ENCODE data around the gene CYFIP2. TPM values are rescaled to one million over a fixed set of nuclear protein-coding genes. Genes with fewer than 3 reads are reported as not detected.

Gene CYFIP2
- polyA plus RNA-seq, 4 donors, result 101 to 138 (median 116) TPM

DNA sequence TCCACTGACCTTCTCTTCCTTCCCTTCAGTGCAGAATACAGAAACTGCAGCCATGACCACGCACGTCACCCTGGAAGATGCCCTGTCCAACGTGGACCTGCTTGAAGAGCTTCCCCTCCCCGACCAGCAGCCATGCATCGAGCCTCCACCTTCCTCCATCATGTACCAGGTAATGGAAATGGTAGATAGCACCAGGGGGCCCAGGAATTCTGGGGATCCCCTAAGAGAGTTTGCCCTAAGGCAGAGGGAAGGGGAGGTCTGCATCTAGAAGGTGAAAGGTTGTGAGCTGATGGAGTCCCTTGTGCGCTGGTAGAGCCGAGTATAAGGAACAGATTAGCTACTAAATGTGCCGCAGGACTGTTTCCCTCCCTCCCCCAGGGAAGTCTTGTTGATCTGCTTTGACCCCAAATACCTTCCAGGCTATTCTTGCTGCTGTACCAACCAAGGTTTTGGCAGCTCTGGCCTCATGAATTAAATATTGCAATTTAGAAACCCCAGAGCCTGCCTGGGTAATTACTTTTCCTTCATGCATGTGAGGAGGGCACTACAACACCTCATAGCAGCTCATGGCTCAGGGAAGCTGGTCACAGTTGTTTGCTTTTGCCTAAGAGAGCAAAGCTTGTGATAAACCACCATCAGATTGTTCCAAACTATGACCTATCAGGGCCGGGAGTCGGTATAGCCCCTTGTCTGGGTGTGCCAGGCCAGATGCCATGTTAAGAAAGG, 19.6 kb downstream of the CYFIP2 start:
- DNase-seq (ENCODE audit: low read depth in 4 of 4, low spot score in 2 of 4), result no peak

DNA sequence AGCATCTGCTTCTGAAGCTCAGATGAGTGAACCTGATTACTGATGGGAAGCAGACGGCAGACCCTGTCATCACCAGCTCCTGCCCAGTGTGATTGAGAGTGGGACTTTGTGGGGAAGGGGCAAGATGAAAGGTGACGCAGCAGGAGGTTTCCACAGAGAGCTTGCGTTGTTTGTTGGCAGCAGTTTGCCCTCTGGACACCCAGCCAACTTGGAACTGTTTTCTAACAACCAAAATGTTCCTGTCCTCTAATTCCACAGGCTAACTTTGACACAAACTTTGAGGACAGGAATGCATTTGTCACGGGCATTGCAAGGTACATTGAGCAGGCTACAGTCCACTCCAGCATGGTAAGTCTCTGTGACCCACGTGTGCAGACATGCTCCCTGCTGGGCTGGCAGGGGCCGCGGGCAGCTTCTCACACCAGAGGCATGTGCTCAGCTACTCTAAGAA, 20.9 kb downstream of the CYFIP2 start:
- no peak for DNase-seq (ENCODE audit: low read depth in 4 of 4, low spot score in 2 of 4)

DNA sequence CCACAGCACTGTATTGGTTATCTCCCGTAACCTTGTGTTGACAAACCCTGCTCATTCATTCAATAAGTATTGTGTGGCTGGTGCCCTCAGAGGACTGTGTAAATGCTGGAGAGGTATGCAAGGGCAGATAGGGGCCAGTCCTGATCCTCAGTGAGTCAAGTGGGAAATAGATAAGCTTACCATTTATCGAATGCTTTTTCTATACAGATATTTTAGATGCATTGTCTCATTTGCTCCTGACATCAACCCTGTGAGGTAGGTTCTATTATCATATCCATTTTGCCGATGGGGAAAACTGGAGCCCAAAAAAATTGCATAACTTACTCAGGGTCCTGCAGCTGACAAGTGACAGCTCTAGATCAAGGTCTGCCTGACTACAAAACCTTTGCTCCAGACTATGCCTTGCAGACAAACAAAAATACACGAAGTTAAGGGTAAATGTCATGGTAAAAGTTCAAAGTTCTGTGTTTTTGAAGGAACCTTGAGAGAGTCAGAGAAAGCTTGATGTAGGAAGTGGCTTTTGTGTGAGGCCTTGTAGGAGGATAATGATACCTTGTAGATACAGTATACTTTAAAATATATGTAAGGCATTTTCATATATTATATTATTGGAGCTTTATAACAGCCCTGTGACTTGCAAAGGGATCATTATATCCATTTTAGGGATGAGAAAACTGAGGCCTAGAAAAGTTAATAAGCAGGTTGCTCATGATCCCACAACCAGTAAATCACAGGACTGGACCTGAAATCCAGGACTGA, 22.7 kb downstream of the CYFIP2 start:
- no peak for DNase-seq (ENCODE audit: low read depth in 4 of 4, low spot score in 2 of 4)

DNA sequence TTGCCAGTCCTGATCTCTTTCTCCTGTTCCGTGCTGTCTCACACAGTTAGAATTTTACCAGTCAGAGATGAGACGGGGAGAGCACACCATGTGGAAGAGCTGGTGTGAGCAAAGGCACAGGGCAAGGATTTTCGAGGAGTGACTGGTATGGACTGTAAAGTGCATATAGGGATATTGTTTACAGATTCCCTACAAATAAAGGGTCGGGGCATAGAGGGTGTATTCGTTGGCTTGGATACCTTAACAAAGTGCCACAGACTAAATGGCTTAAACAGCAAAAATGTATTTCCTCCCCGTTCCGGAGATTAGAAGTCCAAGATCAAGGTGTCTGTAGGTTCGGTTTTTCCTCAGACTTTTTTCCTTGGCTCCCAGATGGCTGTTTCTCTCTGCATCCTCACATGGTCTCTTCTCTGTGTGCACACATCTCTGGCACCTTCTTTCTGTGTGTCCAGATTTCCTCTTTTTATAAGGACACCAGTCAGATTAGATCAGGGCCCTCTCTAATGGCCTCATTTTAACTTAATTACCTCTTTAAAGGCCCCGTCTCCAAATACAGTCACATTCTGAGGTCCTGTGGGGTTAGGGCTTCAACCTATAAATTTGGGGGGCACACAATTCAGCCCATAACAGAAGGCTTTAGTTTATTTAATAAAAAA, 23.4 kb downstream of the CYFIP2 start:
- DNase-seq (ENCODE audit: low read depth in 4 of 4, low spot score in 2 of 4), result no peak

DNA sequence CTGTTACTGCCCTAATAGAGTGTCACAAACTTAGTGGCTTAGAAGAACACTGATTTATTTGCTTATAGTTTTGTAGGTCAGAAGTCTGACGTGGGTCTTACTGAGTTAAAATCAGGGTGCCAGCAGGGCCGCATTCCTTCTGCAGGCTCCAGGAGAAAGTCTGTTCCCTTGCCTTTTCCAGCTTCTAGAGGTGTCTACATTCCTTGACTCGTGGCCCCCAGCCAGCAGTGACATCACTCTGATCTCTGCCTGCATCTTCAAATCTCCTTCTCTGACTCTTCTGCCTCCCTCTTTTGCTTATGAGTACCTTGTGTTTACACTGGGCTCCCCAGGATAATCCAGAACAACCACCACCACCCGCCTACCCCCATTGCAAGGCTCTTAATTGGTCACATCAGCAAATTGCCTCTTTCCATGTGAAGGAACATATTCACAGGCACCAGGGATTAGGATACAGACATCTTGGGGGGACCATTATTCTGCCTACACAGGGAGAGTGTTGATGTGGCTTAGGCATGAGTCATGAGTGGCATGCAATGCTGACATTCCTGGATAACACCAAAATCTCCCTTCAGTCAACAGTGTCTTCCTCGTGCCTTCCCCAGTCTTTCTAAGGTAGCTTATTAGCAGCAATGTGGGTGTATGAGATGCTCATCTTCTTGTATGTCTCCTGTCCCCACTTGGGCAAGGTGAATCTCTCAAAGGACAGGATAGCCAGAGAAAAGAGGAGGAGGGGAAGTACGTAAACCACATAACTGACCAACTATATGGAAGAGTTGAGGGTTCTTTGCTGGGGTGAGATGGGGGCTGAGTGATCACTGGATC, 24.4 kb downstream of the CYFIP2 start:
- DNase-seq (ENCODE audit: low read depth in 4 of 4, low spot score in 2 of 4), result no peak

DNA sequence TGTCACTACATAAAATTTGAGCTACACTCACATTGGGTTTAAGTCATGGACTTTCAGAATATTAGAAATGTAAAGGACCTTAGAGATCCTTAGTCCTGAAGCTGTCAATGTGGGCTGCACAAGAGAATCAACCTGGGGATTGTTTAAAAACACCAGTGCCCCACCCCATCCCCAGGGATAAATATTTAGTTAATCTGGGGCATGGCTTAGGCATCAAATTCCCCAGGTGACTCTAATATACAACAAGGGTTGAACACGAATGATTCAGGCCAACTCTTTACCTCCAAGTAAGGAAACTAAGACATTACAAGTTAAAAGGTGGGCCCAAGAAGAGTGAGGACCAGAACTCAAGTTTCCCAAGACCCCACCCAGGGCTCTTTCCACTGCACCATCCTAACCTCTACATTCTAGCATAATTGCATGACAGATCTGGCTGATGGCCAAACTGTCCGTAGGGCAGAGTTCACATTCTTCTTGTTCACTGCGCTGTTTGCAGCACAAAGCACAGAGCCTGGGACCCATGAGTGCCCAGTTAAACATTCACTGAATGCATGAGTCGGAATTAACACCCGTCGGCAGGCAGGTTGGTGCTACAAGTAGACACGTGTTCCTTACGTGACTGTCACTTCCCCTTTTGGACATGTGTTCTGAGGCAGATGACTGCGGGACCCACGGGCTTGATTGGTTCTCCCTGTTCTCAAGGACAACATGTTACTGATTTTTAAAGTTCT, 25.2 kb downstream of the CYFIP2 start:
- DNase-seq (ENCODE audit: low read depth in 4 of 4, low spot score in 2 of 4), result peak in 1 of 4 donors; percentile 59

DNA sequence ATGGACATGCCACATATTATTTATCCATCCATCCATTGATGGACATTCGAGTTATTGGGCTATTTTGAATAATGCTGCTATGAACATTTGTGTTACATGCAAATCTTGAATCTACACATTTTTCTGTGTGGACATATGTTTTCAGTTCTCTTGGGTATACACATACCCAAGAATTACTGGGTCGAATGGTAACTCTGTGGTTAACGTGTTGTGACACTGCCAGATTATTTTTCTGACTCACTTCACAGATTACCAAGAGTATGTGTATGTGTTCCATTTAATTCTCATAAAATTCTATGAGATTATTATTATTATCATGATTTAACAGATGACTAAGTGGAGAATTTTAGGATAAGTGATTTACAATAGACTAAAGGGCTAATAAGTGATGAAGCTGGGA, 26.7 kb downstream of the CYFIP2 start:
- DNase-seq (ENCODE audit: low read depth in 4 of 4, low spot score in 2 of 4), result no peak

DNA sequence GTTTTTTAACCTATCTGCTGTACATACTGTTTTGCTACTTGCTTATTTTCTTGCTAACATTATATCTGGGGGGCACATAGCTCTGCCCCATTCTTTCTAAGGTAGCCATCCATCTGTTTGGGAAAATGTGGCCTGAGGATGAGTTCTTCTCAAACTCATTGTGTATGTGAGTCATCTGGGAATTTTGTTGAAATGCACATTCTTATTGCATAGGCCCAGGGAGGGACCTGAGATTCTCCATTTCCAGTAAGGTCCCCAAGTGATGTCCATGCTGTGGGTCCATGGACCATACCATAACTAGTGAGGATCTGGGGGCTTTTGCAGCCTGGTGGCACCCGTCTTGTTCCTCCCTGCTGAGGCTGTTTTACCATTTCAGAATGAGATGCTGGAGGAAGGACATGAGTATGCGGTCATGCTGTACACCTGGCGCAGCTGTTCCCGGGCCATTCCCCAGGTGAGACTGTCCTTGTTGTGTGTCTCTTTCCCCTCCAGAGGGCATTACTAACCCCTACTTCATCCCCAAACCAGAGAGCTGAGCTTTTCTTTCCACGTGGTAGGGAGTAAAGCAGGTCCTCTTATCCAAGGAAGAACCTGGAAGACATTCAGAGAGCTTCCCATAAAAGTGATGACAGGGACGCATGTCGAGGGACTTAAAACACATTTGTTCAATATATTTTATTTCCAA, 28.6 kb downstream of the CYFIP2 start:
- DNase-seq (ENCODE audit: low read depth in 4 of 4, low spot score in 2 of 4), result no peak

DNA sequence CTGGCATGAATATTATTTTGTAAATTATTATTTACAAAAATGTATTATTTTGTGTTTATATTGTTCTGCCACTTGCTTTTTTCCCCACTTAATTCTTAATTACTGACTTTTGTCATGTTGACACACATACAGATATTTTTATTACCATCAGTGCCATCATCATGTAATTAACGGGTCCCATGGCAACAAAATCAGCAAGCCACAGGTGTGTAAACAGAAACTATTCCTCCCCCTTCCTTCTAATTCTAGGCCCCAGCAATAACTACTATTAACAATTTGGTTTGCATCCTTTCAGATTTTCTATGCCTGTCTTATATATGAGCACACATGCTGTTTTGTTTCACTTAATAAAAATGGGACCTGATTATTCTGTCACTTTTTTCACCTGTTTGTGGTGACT, 29.3 kb downstream of the CYFIP2 start:
- no peak for DNase-seq (ENCODE audit: low read depth in 4 of 4, low spot score in 2 of 4)

DNA sequence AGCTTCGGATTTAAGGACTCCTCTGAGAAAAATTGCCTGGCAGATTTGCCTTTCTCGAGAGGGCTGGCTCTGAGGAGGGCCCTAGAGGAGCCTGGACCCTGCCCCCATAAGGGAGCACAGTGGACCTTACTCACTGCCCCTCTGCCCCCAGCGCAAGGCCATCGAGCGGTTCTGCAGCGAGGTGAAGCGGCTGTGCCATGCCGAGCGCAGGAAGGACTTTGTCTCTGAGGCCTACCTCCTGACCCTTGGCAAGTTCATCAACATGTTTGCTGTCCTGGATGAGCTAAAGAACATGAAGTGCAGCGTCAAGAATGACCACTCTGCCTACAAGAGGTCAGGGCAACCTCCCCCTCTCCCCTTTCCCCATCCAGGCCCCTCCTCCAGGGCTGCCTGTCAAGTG, 34.6 kb downstream of the CYFIP2 start:
- no peak for DNase-seq (ENCODE audit: low read depth in 4 of 4, low spot score in 2 of 4)

DNA sequence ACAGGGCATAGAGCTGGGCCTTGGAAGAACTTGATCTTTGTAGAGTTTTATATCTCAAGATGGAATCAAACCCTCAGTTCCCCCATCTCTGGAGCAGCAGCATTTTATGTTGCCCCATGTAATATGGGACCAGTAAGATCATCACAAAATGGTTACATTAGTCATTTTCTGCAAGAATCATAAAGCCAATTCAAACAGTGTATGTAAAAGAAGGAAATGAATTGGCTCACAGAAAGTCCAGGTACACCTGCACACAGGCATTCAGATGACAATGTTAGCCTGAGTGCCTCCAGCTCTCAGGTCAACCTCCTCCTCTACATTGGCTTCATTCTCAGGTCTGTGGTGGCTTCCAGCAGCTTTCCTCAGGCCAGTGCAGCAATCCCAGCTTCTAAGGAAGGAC, 35.1 kb downstream of the CYFIP2 start:
- no peak for DNase-seq (ENCODE audit: low read depth in 4 of 4, low spot score in 2 of 4)

DNA sequence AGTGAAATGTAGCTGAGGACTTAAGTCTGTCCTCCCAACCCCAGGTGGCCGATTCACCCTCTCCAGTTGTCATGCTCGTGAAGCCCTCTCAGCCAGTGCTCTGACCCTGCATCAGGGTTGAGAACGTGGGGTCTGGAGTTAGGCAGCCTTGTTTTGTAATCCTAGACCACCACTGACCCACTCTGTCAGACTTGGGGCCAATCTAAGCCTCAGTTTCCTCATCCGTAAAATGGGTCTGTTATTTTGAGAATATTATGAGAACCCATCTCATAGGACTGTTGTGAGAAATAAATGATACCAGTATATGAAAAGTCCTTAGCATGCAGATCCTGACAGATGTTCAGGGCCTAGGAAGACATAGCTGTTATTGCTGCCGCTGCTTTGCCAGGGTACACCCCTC, 37.1 kb downstream of the CYFIP2 start:
- DNase-seq (ENCODE audit: low read depth in 4 of 4, low spot score in 2 of 4), result no peak

DNA sequence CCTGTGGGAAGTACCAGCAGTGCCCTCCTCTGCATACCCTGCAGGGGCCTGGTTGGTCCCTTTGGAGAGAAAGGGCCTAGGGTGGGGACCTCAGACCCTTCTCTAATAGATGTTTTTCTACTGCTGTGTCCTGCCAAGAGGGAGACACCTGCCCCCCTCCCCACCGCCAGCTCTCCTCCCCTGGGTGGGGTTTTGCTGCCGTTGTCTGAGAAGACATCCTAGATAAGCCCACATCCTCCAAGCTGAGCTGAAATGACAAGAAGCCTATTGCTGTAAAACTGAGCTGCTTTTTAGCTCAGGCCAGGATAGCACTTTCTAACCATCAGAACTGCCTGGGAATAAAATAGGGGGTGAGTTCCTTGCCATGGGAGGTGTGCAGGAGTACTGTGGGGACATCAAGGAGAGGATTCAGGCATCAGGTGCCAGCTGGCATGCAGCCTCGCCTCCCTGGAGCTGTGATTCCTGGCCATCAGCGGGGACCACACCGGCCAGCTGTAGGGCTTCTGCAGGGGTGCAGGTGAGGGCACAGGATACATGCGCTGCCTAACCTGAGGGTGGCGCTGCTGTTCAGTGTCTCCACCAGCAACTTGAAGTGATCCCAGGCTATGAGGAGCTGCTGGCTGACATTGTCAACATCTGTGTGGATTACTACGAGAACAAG, 37.9 kb downstream of the CYFIP2 start:
- no peak for DNase-seq (ENCODE audit: low read depth in 4 of 4, low spot score in 2 of 4)

DNA sequence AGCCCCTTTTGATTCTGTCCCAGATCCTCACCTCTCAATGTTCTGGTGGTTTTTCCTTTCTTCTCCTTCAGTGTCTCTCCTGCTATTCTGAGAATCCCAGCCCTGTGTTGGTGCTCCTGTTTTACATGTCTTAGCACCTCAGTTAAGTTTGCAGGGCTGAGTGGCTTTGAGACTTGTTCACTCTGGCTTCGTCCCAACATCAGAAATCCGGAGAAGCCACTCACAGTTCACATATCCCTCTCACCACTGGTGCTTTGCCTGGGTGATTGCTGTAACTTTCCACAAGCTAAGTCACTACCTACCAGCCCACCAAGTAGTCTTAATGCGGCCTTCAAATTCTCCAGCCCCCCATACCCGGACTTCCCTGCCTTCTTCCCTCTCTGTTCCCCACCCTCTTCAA, 40.2 kb downstream of the CYFIP2 start:
- DNase-seq (ENCODE audit: low read depth in 4 of 4, low spot score in 2 of 4), result no peak

DNA sequence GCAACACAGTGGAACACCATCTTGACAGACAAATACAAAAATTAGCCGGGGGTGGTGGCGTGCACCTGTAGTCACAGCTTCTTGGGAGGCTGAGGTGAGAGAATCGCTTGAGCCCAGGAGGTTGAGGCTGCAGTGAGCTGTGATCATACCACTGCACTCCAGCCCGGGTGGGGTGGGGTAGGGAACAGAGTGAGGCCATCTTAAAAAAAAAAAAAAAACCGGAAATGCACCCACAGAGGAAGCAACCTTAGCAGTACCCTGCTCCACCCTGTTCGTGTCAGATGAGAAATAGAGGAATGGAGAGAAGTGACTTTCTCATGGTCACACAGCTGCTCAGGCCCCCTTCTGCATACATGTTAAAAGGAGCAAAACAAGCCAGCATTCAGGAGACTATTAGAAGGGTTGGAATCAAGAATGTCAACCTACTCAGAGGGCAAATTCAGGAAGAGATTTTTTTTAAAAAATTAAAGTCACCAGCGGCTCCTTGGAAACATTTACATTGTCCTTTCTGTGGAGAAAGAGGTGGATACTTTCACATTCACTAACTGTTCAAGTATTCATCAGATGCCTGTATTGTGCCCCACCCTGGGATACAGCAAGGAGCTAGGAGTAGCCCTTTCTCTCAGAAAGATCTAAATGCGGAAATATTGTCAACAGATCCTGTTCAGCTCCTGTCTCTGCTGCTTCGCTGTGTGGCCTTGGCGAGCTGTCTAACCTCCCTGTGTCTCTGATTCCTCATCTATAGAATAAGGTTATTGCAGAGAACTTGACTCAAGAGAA, 41.0 kb downstream of the CYFIP2 start:
- no peak for DNase-seq (ENCODE audit: low read depth in 4 of 4, low spot score in 2 of 4)

DNA sequence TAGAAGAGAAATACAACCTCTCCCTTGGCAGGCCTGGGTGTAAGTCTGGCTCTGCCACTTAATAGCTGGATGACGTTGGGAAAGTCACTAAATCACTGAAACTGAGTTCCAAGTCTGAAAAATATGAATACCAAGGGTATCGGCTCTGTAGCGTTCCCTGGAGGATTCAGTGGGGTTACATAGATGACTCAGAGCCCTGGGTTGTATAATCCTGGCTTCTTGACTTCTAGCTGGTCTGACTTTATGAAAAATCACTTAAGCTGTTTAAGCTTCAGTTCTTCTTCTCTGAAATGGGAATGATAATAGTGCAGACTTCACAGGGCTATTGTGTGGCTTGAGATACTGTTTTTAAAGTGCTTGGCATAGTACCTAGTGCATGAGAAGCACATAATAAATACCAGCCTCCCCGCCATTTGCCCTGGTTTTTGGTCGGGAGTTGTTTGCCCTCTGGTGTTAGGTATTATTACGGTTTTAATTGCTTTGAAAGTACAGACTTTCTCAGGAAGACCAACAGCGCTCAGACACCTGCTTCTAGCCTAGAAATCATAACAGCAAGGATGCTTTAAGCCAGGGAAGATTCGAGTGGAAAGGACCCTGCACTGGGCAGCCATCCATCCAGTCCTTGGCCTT, 43.0 kb downstream of the CYFIP2 start:
- no peak for DNase-seq (ENCODE audit: low read depth in 4 of 4, low spot score in 2 of 4)

DNA sequence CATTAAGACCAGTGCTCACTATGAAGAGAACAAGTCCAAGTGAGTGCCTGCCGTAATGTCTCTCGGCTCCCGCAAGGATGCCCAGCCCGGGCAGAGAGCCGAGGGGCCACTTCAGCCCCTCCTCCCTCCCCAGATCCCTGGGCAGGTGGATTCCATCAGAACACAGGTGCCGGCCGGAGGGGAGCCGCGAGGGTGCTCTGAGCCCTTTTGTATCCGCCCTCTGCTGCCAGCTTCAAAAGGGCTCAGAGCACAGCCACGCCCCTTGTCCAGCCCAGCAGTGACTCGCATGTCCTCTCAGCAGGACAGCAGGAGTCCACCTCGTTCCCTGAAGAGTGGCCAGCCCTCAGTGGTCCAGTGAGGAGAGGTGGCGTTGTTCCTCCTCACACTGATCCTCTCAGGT, 43.9 kb downstream of the CYFIP2 start:
- no peak for DNase-seq (ENCODE audit: low read depth in 4 of 4, low spot score in 2 of 4)

DNA sequence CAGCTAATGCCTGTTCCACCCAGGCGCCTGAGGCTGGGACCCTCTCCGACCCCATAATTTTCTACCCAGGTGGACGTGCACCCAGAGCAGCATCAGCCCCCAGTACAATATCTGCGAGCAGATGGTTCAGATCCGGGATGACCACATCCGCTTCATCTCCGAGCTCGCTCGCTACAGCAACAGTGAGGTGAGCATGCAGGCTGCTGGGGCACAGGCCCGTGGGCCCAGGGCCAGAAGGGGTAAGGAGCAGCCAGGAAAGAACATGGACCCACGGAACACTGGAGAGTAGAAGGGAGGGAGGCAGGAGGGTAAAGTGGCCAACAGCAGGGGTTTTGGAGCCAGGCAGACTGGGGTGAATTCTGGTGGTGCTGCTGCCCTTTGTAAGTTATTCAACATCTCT, 45.7 kb downstream of the CYFIP2 start:
- DNase-seq (ENCODE audit: low read depth in 4 of 4, low spot score in 2 of 4), result no peak
